ENCODE measurements around the gene CMC1.
A peak's percentile ranks its signal among the peaks of the same experiment; 100 is the strongest.
"Not testable (repeated sequence)": the region's sequence is repeated elsewhere in the genome, so short reads cannot be mapped to it uniquely, and the experiment has no call there.

The CMC1 gene

GRCh38 chr3:28244491-28244890 is 3.1 kb downstream of the CMC1 start:
- no peak for DNase-seq (ENCODE audit: low spot score)

GRCh38 chr3:28247286-28247685 is 5.9 kb downstream of the CMC1 start:
- no peak for DNase-seq (ENCODE audit: low spot score)

- no peak for DNase-seq (ENCODE audit: low spot score)
Observed at GRCh38 chr3:28250999-28251398, 9.6 kb downstream of the CMC1 start.

- no peak for DNase-seq (ENCODE audit: low spot score)
Observed at GRCh38 chr3:28252001-28252431, 10.6 kb downstream of the CMC1 start.

- DNase-seq (ENCODE audit: low spot score), result no peak
Observed at GRCh38 chr3:28253040-28253715, 11.8 kb downstream of the CMC1 start.

- no peak for DNase-seq (ENCODE audit: low spot score)
Observed at GRCh38 chr3:28262001-28262400, 20.6 kb downstream of the CMC1 start.

GRCh38 chr3:28265641-28266040 is 24.2 kb downstream of the CMC1 start:
- no peak for DNase-seq (ENCODE audit: low spot score)

- no peak for DNase-seq (ENCODE audit: low spot score)
Observed at GRCh38 chr3:28267984-28268849, 26.8 kb downstream of the CMC1 start.

- no peak for DNase-seq (ENCODE audit: low spot score)
Observed at GRCh38 chr3:28268989-28269388, 27.6 kb downstream of the CMC1 start.

GRCh38 chr3:28269884-28270283 is 28.5 kb downstream of the CMC1 start:
- DNase-seq (ENCODE audit: low spot score), result not testable (repeated sequence)

- no peak for DNase-seq (ENCODE audit: low spot score)
Observed at GRCh38 chr3:28273837-28274236, 32.4 kb downstream of the CMC1 start.

GRCh38 chr3:28278918-28279317 is 37.5 kb downstream of the CMC1 start:
- DNase-seq (ENCODE audit: low spot score), result no peak

GRCh38 chr3:28279770-28280169 is 38.4 kb downstream of the CMC1 start:
- DNase-seq (ENCODE audit: low spot score), result no peak

- no peak for DNase-seq (ENCODE audit: low spot score)
Observed at GRCh38 chr3:28280781-28281180, 39.4 kb downstream of the CMC1 start.

- peak; percentile 3 for DNase-seq (ENCODE audit: low spot score)
Observed at GRCh38 chr3:28286595-28286994, 45.2 kb downstream of the CMC1 start.

GRCh38 chr3:28287046-28287445 is 45.6 kb downstream of the CMC1 start:
- no peak for DNase-seq (ENCODE audit: low spot score)

GRCh38 chr3:28290863-28291300 is 49.5 kb downstream of the CMC1 start:
- no peak for DNase-seq (ENCODE audit: low spot score)

- DNase-seq (ENCODE audit: low spot score), result no peak
Observed at GRCh38 chr3:28291577-28291976, 50.2 kb downstream of the CMC1 start.

- no peak for DNase-seq (ENCODE audit: low spot score)
Observed at GRCh38 chr3:28292622-28293021, 51.2 kb downstream of the CMC1 start.

- no peak for DNase-seq (ENCODE audit: low spot score)
Observed at GRCh38 chr3:28294667-28295413, 53.4 kb downstream of the CMC1 start.

GRCh38 chr3:28295898-28296490 is 54.6 kb downstream of the CMC1 start:
- DNase-seq (ENCODE audit: low spot score), result peak; percentile 1

GRCh38 chr3:28299705-28300104 is 58.3 kb downstream of the CMC1 start:
- DNase-seq (ENCODE audit: low spot score), result no peak
